ENCODE results near the gene PRR15L.

GRCh38 chr17:47983492-47984223 is 26.0 kb upstream of the PRR15L start:
- TF ChIP-seq MAZ (IDR thresholded peaks at IDR 0.05; ENCODE audit: borderline replicate concordance, low read depth, low read length), result no peak
- no peak for TF ChIP-seq CHD1 (IDR thresholded peaks at IDR 0.05; ENCODE audit: low read depth, low read length)
- TF ChIP-seq CTCF (conservative IDR thresholded peaks at IDR 0.05; ENCODE audit: low read depth, low read length), result no peak
- TF ChIP-seq POLR2A (IDR thresholded peaks at IDR 0.05; ENCODE audit: low read depth, low read length), result no peak
- no peak for TF ChIP-seq FOS (IDR thresholded peaks at IDR 0.05; ENCODE audit: low read depth, low read length)
- no peak for TF ChIP-seq MXI1 (IDR thresholded peaks at IDR 0.05; ENCODE audit: borderline replicate concordance, low read depth, low read length)
- no peak for TF ChIP-seq RCOR1 (IDR thresholded peaks at IDR 0.05; ENCODE audit: insufficient replicate concordance, low read length)
- TF ChIP-seq USF2 (IDR thresholded peaks at IDR 0.05; ENCODE audit: low read depth, low read length), result no peak
- TF ChIP-seq CEBPB (IDR thresholded peaks at IDR 0.05; ENCODE audit: low read depth, low read length), result no peak
- no peak for TF ChIP-seq MAFK (IDR thresholded peaks at IDR 0.05; ENCODE audit: low read depth, low read length)
